Measurements from ENCODE around the gene SUGT1.
A peak's percentile ranks its signal among the peaks of the same experiment; 100 is the strongest.

Gene SUGT1

DNA sequence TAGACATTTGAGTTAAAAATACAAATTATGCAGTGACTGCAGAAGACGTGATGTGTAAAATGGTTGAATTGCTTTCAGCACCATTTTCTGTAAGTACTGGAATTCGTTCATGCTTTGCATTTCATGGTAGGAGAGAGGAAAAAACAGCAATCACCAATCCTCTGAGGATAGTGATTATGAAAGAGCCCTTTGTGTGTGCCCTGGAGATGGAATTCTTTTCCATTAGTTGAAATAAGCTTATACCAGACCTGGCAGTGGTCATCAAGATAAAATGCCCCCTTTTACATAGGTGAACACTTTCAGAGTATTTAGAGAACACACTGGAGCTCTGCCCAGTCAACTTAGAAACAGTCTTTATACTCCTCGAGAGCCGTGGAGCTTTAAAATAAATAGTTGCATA is 85.3 kb downstream of the SUGT1 start:
- DNase-seq (ENCODE audit: low read depth in 2 of 2), result no peak

DNA sequence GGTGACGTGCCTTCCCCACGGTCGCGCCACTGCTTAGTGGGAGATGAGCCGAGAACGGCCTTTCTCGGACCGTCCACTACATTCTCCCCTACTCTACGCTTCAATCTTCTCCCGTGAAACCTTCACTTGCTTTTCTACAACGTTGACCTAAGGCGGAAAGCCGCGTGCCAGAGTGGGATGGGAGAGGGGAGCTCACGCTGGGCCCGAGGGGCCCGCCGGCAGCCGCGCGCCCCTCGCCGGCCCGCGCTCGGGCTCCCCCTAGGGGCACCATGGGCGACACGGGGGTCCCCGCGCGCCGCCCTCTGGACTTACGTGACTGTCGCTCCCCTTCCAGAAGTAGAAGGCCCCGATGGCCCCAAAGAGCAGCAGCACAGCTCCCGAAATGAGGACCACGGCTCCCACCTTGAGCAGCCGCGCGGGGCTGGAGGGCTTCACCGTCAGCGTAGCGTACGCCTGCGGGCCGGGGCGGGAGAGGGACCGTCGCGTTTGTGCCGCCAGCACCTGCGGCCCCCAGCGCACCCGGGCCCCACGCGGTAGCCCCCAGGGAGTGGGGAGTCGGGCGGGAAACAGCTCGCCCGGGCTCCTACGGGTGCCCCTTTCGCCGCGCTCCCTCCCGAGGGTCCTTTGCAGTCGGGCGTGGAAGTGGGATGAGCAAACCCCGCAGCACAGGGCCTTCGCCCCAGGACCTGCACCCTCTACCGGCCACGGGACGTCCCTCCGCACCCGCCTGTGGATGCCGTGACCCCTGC is 86.3 kb downstream of the SUGT1 start:
- peak in 1 of 2 donors; percentile 7 for DNase-seq (ENCODE audit: low read depth in 2 of 2)

DNA sequence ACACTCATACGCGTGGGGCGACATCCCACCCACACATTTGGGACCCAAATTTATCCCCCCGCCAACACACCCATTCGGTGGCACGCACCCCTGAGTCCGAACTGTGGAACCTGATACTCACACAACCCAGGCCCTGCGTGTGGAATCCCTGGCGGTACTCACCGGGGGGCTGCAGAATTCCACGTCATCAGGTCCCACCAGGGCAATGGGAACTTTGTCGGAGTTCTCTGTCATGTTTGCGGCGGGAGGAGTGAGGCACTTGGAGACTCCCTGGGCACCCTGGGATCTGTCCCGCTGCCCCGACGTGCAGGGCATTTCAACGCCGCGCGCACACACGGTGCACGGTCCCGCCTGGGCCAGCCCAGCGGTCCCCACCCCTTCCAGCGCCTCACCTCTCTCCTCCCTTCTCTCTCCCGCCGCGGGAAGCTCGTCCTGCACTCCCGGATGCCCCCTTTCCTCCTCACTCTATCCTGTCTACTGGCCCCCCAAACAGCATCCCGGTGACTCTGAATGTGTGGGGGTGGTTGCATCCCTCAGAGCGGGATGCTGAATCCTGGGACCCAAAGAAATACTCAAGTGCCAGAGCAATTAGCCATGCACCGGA is 86.9 kb downstream of the SUGT1 start, which contains the start of gene CNMD:
Gene CNMD, minus strand, starts transcription at position 353 of the 604 bp plus-strand sequence. Its CDS starts 119 bp downstream, at position 234.
- DNase-seq (ENCODE audit: low read depth in 2 of 2), result no peak

DNA sequence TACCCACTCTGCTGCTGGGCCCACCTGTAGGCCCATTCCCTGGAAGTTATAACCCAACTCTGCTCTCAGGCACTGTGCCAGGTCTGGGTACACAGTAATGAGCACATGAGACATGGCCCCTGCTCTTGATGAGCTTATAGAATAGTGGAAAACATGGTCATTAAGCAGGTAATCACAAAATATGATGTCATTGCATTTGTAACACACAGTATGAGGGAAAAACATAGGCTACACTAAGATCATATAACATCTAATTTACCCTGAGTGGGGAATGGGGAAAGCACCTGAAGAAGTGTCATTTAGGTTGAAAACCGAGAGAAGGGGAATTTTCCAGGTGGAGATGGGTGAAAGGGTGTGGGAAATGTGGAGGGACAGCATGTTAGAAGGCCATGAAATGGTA is 90.9 kb downstream of the SUGT1 start:
- DNase-seq (ENCODE audit: low read depth in 2 of 2), result no peak

DNA sequence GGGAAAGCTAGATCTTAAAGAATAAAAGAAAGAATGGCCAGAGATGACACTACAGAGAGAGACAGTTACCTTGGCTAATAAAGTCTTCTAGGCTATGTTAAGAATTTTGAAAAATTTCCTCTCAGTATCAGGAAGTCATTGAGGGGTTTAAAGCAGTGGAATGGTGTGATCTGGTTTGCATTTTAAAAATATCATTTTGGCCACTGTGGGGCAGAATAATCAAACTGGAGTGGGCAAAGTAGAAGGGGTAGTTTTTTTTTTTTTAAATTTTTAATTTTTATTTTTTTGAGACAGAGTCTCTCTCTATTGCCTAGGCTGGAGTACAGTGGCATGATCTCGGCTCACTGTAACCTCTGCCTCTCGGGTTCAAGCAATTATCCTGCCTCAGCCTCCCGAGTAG is 91.4 kb downstream of the SUGT1 start:
- DNase-seq (ENCODE audit: low read depth in 2 of 2), result no peak

DNA sequence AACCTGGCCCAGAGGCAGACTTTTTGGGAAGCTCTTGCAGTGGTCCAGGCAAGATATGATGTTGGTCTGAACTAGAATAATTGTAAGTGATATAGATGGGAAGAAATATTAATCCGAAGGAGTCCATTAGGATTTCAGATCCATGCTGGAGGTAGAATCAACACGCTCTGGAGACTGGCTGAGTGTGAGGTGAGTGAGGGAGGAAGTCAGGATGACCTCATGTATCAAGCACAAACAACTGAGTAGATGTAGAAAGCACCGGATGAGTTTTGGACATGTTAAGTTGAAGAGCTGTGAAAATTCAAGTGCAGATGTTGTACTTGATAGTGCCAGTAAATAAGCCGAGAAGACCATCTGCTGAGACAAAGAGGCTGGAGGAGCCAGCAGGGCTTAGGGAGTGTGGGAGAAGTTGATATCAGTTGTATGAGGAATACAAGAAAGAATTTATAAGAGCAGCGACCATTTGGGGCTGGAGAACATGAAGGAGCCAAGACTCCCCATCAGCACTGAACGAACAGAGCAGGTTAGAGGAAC is 92.3 kb downstream of the SUGT1 start:
- DNase-seq (ENCODE audit: low read depth in 2 of 2), result no peak

DNA sequence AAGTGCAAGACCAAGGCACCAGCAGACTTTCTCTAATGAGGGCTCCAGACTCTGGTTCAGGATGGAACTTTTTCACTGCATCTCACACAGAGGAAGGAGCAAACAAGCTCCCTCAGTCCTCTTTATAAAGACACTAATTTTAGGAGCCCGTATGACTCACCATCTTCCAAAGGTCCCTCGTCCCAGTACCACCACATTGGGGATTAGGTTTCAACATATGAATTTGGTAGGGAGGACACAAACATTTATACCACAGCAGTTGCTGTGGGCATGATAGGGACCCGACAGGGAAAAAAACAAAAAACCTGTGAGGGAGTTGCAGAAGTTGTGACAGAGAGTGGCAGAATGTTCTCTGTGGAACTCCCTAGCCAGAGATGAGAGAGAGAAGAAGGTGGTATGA is 93.5 kb downstream of the SUGT1 start:
- DNase-seq (ENCODE audit: low read depth in 2 of 2), result no peak

DNA sequence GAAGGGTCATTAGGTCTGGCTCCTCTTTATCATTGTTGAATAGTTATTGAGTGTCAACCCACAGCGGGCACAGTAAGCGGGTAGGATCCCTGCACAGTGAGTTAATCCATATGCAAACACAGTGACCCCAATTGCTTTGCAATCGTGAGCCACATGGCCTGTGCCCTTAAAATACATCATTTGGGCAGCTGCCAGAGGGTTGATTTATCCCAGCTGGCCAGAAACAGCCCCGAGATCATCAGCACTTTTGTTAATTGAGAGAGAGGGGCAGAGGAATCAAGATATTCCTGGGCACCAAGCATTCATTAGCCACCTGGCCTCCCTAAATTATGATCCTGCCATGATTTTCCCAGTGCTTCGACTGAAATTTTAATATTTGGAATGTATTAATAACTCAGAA is 96.8 kb downstream of the SUGT1 start:
- DNase-seq (ENCODE audit: low read depth in 2 of 2), result no peak
